Calu3 (cell line): ENCODE results near the gene CPT1A. TPM values are rescaled to one million over a fixed set of nuclear protein-coding genes. Genes with fewer than 3 reads are reported as not detected.

ENCODE experiments used
- BruUV-seq: library from RNA; stranded (reverse); fragments of 400-500 nt; replicated peaks from 2 replicates; lab custom pipeline; 2021; lab: Mats Ljungman, UMichigan
- CTCF ChIA-PET: fragments of 300-600 bp; sonication (Branson Sonifier 250); formaldehyde crosslinking; loops from one replicate; lab custom pipeline; 2022; ENCODE audit warnings: antibody characterized with exemption; lab: Charles Lee
- DNase-seq: peaks from one replicate; pipeline ENCODE4 v3.0.0; 2022
- H3K27ac Mint-ChIP-seq: one replicate; pipeline ENCODE4 v1.8.0; 2022; ENCODE audit warnings: mixed read lengths; ENCODE audit not compliant: unreplicated experiment
- H3K27me3 Mint-ChIP-seq: one replicate; pipeline ENCODE4 v1.8.0; 2022; ENCODE audit warnings: mixed read lengths; ENCODE audit not compliant: unreplicated experiment
- H3K36me3 Mint-ChIP-seq: one replicate; pipeline ENCODE4 v1.8.0; 2022; ENCODE audit warnings: mild to moderate bottlenecking, moderate library complexity, mixed read lengths; ENCODE audit not compliant: insufficient read depth, unreplicated experiment
- H3K4me1 Mint-ChIP-seq: one replicate; pipeline ENCODE4 v1.8.0; 2022; ENCODE audit warnings: mild to moderate bottlenecking, low read depth, mixed read lengths; ENCODE audit not compliant: unreplicated experiment
- H3K4me3 Mint-ChIP-seq: one replicate; pipeline ENCODE4 v1.8.0; 2022; ENCODE audit warnings: mild to moderate bottlenecking, low read depth, moderate library complexity, mixed read lengths; ENCODE audit not compliant: unreplicated experiment
- H3K9me3 Mint-ChIP-seq: one replicate; pipeline ENCODE4 v1.8.0; 2022; ENCODE audit warnings: low read depth, mixed read lengths; ENCODE audit not compliant: unreplicated experiment
- intact Hi-C: fragments of 100-400 bp; cut with micrococcal nuclease; formaldehyde crosslinking; loops from one replicate; pipeline ENCODE4 v1.10.0; 2022; ENCODE audit not compliant: unreplicated experiment
- total RNA-seq: library from RNA; stranded (reverse); gene quantifications from 2 replicates; pipeline ENCODE4 v1.2.3, GENCODE V29; 2022
- TF ChIP-seq, protein P1 (sequence below): fragments of 200-600 bp; IDR thresholded peaks from one replicate; pipeline ENCODE4 v1.8.0; 2022; ENCODE audit warnings: antibody characterized with exemption; ENCODE audit not compliant: unreplicated experiment

CPT1A gene
- total RNA-seq, 1 experiment from 2014 or later = 45.9 TPM

DNA sequence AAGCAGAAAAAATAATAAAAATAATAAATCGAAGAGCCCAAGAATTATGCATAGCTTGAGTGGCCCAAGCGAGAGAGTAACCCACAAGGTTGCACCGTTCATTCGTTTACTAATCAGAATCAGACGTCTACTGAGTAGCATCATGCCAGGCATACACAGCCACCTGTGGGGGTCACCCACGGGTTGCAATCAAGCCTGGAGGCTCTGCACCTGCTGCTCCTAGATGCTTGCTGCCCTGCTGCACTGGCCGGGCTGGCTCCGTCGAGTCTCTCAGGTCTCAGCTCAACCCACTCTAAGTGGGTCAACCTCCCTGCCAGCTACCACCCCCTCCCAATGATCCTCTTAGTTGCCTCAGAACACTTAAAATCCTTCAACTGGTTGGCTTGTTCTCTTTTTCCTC is 88.4 kb downstream of the CPT1A start:
- H3K36me3 Mint-ChIP-seq = peaks cover 11% of the 10 kb centered on the region
- no TSS peak for BruUV-seq
- H3K27me3 Mint-ChIP-seq = no peaks in the 10 kb centered on the region
- no peaks in the 10 kb centered on the region for H3K9me3 Mint-ChIP-seq
- H3K27ac Mint-ChIP-seq = no peak overlapping the region
- no peak overlapping the region for H3K4me3 Mint-ChIP-seq
- DNase-seq = no peak
- CTCF ChIA-PET = no interaction called here
- no peaks in the 10 kb centered on the region for H3K4me1 Mint-ChIP-seq
- TF ChIP-seq, protein P1, sequence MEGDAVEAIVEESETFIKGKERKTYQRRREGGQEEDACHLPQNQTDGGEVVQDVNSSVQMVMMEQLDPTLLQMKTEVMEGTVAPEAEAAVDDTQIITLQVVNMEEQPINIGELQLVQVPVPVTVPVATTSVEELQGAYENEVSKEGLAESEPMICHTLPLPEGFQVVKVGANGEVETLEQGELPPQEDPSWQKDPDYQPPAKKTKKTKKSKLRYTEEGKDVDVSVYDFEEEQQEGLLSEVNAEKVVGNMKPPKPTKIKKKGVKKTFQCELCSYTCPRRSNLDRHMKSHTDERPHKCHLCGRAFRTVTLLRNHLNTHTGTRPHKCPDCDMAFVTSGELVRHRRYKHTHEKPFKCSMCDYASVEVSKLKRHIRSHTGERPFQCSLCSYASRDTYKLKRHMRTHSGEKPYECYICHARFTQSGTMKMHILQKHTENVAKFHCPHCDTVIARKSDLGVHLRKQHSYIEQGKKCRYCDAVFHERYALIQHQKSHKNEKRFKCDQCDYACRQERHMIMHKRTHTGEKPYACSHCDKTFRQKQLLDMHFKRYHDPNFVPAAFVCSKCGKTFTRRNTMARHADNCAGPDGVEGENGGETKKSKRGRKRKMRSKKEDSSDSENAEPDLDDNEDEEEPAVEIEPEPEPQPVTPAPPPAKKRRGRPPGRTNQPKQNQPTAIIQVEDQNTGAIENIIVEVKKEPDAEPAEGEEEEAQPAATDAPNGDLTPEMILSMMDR = no peak
- intact Hi-C loops = no loop called here

- CTCF ChIA-PET = no interaction called here
- no TSS peak for BruUV-seq
- Mint-ChIP-seq H3K4me1 (no peaks in the 10 kb centered on the region), H3K27me3 (no peaks in the 10 kb centered on the region), H3K4me3 (peak within 1 kb of the TSS; percentile 72), H3K36me3 (peaks cover 11% of the 10 kb centered on the region), H3K9me3 (no peaks in the 10 kb centered on the region), H3K27ac (no peak within 1 kb of the TSS)
- DNase-seq = peak; percentile 95
- intact Hi-C loops = no loop called here
- TF ChIP-seq, protein P1 = no peak
These were observed 90.3 kb downstream of the CPT1A start, which contains the start of gene TESMIN for GRCh38 chr11:68751331-68751856. Gene TESMIN (minus strand): TSS chr11:68751520. CDS start chr11:68750660, 860 bp downstream.

- H3K4me1 Mint-ChIP-seq = no peaks in the 10 kb centered on the region
- no TSS peak for BruUV-seq
- no peak overlapping the region for H3K27ac Mint-ChIP-seq
- H3K9me3 Mint-ChIP-seq = no peaks in the 10 kb centered on the region
- DNase-seq = no peak
- CTCF ChIA-PET = no interaction called here
- intact Hi-C loops = no loop called here
- peak overlapping the region; percentile 72 for H3K4me3 Mint-ChIP-seq
- TF ChIP-seq, protein P1 = no peak
- H3K27me3 Mint-ChIP-seq = no peaks in the 10 kb centered on the region
- H3K36me3 Mint-ChIP-seq = peaks cover 11% of the 10 kb centered on the region
These were observed 90.8 kb downstream of the CPT1A start for GRCh38 chr11:68751004-68751325.

- no peak for DNase-seq
- CTCF ChIA-PET = no interaction called here
- no peaks in the 10 kb centered on the region for H3K27me3 Mint-ChIP-seq
- intact Hi-C loops = no loop called here
- BruUV-seq = no TSS peak
- no peaks in the 10 kb centered on the region for H3K4me1 Mint-ChIP-seq
- H3K4me3 Mint-ChIP-seq = peak overlapping the region; percentile 4
- no peak overlapping the region for H3K27ac Mint-ChIP-seq
- no peaks in the 10 kb centered on the region for H3K9me3 Mint-ChIP-seq
- TF ChIP-seq, protein P1 = no peak
- H3K36me3 Mint-ChIP-seq = peaks cover 11% of the 10 kb centered on the region
These were observed 91.3 kb downstream of the CPT1A start for GRCh38 chr11:68750195-68751003.
